ENCODE results near the gene SPINK6.

GRCh38 chr5:148228392-148228984 lies 25.6 kb downstream of the SPINK6 start:
- TF ChIP-seq CTCF (IDR thresholded peaks at IDR 0.05) (no peak), POLR2A (IDR thresholded peaks at IDR 0.05) (no peak)

All from right lobe of liver (tissue), 4 donors.